ENCODE data around the gene LPP.

LPP gene

GRCh38 chr3:188571531-188572095 is 417.7 kb downstream of the LPP start:
- no peak overlapping the region for H3K27ac ChIP-seq (ENCODE audit: insufficient read depth, low read length, poor library complexity, severe bottlenecking)
- no peaks in the 10 kb centered on the region for H3K36me3 ChIP-seq (ENCODE audit: control insufficient read depth, insufficient read depth, low read length)
- no peaks in the 10 kb centered on the region for H3K4me1 ChIP-seq (ENCODE audit: control insufficient read depth, insufficient read depth, low read length, poor library complexity, severe bottlenecking)

GRCh38 chr3:188573291-188573940 is 419.5 kb downstream of the LPP start:
- Histone ChIP-seq H3K27ac (ENCODE audit: insufficient read depth, low read length, poor library complexity, severe bottlenecking) (no peak overlapping the region), H3K4me3 (ENCODE audit: insufficient read depth, low read depth, low read length, poor library complexity, severe bottlenecking) (no peak overlapping the region), H3K36me3 (ENCODE audit: control insufficient read depth, insufficient read depth, low read length) (no peaks in the 10 kb centered on the region), H3K27me3 (replicated peaks; ENCODE audit: control insufficient read depth, insufficient read depth, low read length, poor library complexity, severe bottlenecking) (no peaks in the 10 kb centered on the region), H3K4me1 (ENCODE audit: control insufficient read depth, insufficient read depth, low read length, poor library complexity, severe bottlenecking) (no peaks in the 10 kb centered on the region), H3K9me3 (ENCODE audit: control insufficient read depth, low read length) (no peaks in the 10 kb centered on the region)
- no peak for DNase-seq

More at GRCh38 chr3:188571531-188572095, 417.7 kb downstream of the LPP start:
- H3K27me3 ChIP-seq (replicated peaks; ENCODE audit: control insufficient read depth, insufficient read depth, low read length, poor library complexity, severe bottlenecking): no peaks in the 10 kb centered on the region
- no peak overlapping the region for H3K4me3 ChIP-seq (ENCODE audit: insufficient read depth, low read depth, low read length, poor library complexity, severe bottlenecking)
- DNase-seq: no peak
- H3K9me3 ChIP-seq (ENCODE audit: control insufficient read depth, low read length): no peaks in the 10 kb centered on the region

GRCh38 chr3:188573956-188574355 is 420.0 kb downstream of the LPP start:
- no peaks in the 10 kb centered on the region for H3K4me1 ChIP-seq (ENCODE audit: control insufficient read depth, insufficient read depth, low read length, poor library complexity, severe bottlenecking)
- no peaks in the 10 kb centered on the region for H3K9me3 ChIP-seq (ENCODE audit: control insufficient read depth, low read length)
- no peaks in the 10 kb centered on the region for H3K27me3 ChIP-seq (replicated peaks; ENCODE audit: control insufficient read depth, insufficient read depth, low read length, poor library complexity, severe bottlenecking)
- H3K36me3 ChIP-seq (ENCODE audit: control insufficient read depth, insufficient read depth, low read length): no peaks in the 10 kb centered on the region
- DNase-seq: no peak
- H3K27ac ChIP-seq (ENCODE audit: insufficient read depth, low read length, poor library complexity, severe bottlenecking): no peak overlapping the region
- no peak overlapping the region for H3K4me3 ChIP-seq (ENCODE audit: insufficient read depth, low read depth, low read length, poor library complexity, severe bottlenecking)

GRCh38 chr3:188574885-188575284 is 420.9 kb downstream of the LPP start:
- DNase-seq: no peak
- Histone ChIP-seq H3K36me3 (ENCODE audit: control insufficient read depth, insufficient read depth, low read length) (no peaks in the 10 kb centered on the region), H3K27me3 (replicated peaks; ENCODE audit: control insufficient read depth, insufficient read depth, low read length, poor library complexity, severe bottlenecking) (no peaks in the 10 kb centered on the region), H3K27ac (ENCODE audit: insufficient read depth, low read length, poor library complexity, severe bottlenecking) (no peak overlapping the region), H3K9me3 (ENCODE audit: control insufficient read depth, low read length) (no peaks in the 10 kb centered on the region), H3K4me3 (ENCODE audit: insufficient read depth, low read depth, low read length, poor library complexity, severe bottlenecking) (no peak overlapping the region), H3K4me1 (ENCODE audit: control insufficient read depth, insufficient read depth, low read length, poor library complexity, severe bottlenecking) (no peaks in the 10 kb centered on the region)

- no peaks in the 10 kb centered on the region for H3K4me1 ChIP-seq (ENCODE audit: control insufficient read depth, insufficient read depth, low read length, poor library complexity, severe bottlenecking)
- no peak overlapping the region for H3K27ac ChIP-seq (ENCODE audit: insufficient read depth, low read length, poor library complexity, severe bottlenecking)
- no peaks in the 10 kb centered on the region for H3K9me3 ChIP-seq (ENCODE audit: control insufficient read depth, low read length)
- H3K4me3 ChIP-seq (ENCODE audit: insufficient read depth, low read depth, low read length, poor library complexity, severe bottlenecking): no peak overlapping the region
- no peaks in the 10 kb centered on the region for H3K27me3 ChIP-seq (replicated peaks; ENCODE audit: control insufficient read depth, insufficient read depth, low read length, poor library complexity, severe bottlenecking)
- no peak for DNase-seq
- no peaks in the 10 kb centered on the region for H3K36me3 ChIP-seq (ENCODE audit: control insufficient read depth, insufficient read depth, low read length)
These were observed 421.5 kb downstream of the LPP start for GRCh38 chr3:188575501-188575900.

GRCh38 chr3:188577539-188577938 is 423.6 kb downstream of the LPP start:
- Histone ChIP-seq H3K4me3 (ENCODE audit: insufficient read depth, low read depth, low read length, poor library complexity, severe bottlenecking) (no peak overlapping the region), H3K9me3 (ENCODE audit: control insufficient read depth, low read length) (no peaks in the 10 kb centered on the region), H3K27me3 (replicated peaks; ENCODE audit: control insufficient read depth, insufficient read depth, low read length, poor library complexity, severe bottlenecking) (no peaks in the 10 kb centered on the region), H3K36me3 (ENCODE audit: control insufficient read depth, insufficient read depth, low read length) (no peaks in the 10 kb centered on the region), H3K4me1 (ENCODE audit: control insufficient read depth, insufficient read depth, low read length, poor library complexity, severe bottlenecking) (no peaks in the 10 kb centered on the region), H3K27ac (ENCODE audit: insufficient read depth, low read length, poor library complexity, severe bottlenecking) (no peak overlapping the region)
- DNase-seq: no peak

- Histone ChIP-seq H3K36me3 (ENCODE audit: control insufficient read depth, insufficient read depth, low read length) (no peaks in the 10 kb centered on the region), H3K4me3 (ENCODE audit: insufficient read depth, low read depth, low read length, poor library complexity, severe bottlenecking) (no peak overlapping the region), H3K27me3 (replicated peaks; ENCODE audit: control insufficient read depth, insufficient read depth, low read length, poor library complexity, severe bottlenecking) (no peaks in the 10 kb centered on the region), H3K9me3 (ENCODE audit: control insufficient read depth, low read length) (no peaks in the 10 kb centered on the region), H3K4me1 (ENCODE audit: control insufficient read depth, insufficient read depth, low read length, poor library complexity, severe bottlenecking) (peaks cover 2% of the 10 kb centered on the region), H3K27ac (ENCODE audit: insufficient read depth, low read length, poor library complexity, severe bottlenecking) (no peak overlapping the region)
- DNase-seq: no peak
These were observed 424.8 kb downstream of the LPP start for GRCh38 chr3:188578576-188579363.

- Histone ChIP-seq H3K4me1 (ENCODE audit: control insufficient read depth, insufficient read depth, low read length, poor library complexity, severe bottlenecking) (peaks cover 2% of the 10 kb centered on the region), H3K36me3 (ENCODE audit: control insufficient read depth, insufficient read depth, low read length) (no peaks in the 10 kb centered on the region), H3K27ac (ENCODE audit: insufficient read depth, low read length, poor library complexity, severe bottlenecking) (no peak overlapping the region), H3K4me3 (ENCODE audit: insufficient read depth, low read depth, low read length, poor library complexity, severe bottlenecking) (no peak overlapping the region), H3K9me3 (ENCODE audit: control insufficient read depth, low read length) (no peaks in the 10 kb centered on the region), H3K27me3 (replicated peaks; ENCODE audit: control insufficient read depth, insufficient read depth, low read length, poor library complexity, severe bottlenecking) (no peaks in the 10 kb centered on the region)
- no peak for DNase-seq
These were observed 426.3 kb downstream of the LPP start for GRCh38 chr3:188580223-188580622.

GRCh38 chr3:188580659-188581058 is 426.7 kb downstream of the LPP start:
- no peak overlapping the region for H3K27ac ChIP-seq (ENCODE audit: insufficient read depth, low read length, poor library complexity, severe bottlenecking)
- no peak overlapping the region for H3K4me3 ChIP-seq (ENCODE audit: insufficient read depth, low read depth, low read length, poor library complexity, severe bottlenecking)
- no peaks in the 10 kb centered on the region for H3K27me3 ChIP-seq (replicated peaks; ENCODE audit: control insufficient read depth, insufficient read depth, low read length, poor library complexity, severe bottlenecking)
- no peak for DNase-seq
- H3K9me3 ChIP-seq (ENCODE audit: control insufficient read depth, low read length): no peaks in the 10 kb centered on the region
- no peaks in the 10 kb centered on the region for H3K36me3 ChIP-seq (ENCODE audit: control insufficient read depth, insufficient read depth, low read length)
- H3K4me1 ChIP-seq (ENCODE audit: control insufficient read depth, insufficient read depth, low read length, poor library complexity, severe bottlenecking): peaks cover 2% of the 10 kb centered on the region

GRCh38 chr3:188581365-188581764 is 427.4 kb downstream of the LPP start:
- DNase-seq: no peak
- Histone ChIP-seq H3K27me3 (replicated peaks; ENCODE audit: control insufficient read depth, insufficient read depth, low read length, poor library complexity, severe bottlenecking) (no peaks in the 10 kb centered on the region), H3K36me3 (ENCODE audit: control insufficient read depth, insufficient read depth, low read length) (no peaks in the 10 kb centered on the region), H3K27ac (ENCODE audit: insufficient read depth, low read length, poor library complexity, severe bottlenecking) (no peak overlapping the region), H3K9me3 (ENCODE audit: control insufficient read depth, low read length) (no peaks in the 10 kb centered on the region), H3K4me1 (ENCODE audit: control insufficient read depth, insufficient read depth, low read length, poor library complexity, severe bottlenecking) (peaks cover 2% of the 10 kb centered on the region), H3K4me3 (ENCODE audit: insufficient read depth, low read depth, low read length, poor library complexity, severe bottlenecking) (no peak overlapping the region)
